NCI-H1436 (cell line): Measurements from ENCODE around the gene MMP14.
"Not testable (repeated sequence)": the region's sequence is repeated elsewhere in the genome, so short reads cannot be mapped to it uniquely, and the experiment has no call there.

Experiments
- DNase-seq: peaks from one replicate; lab custom pipeline; 2025; lab: John Stamatoyannopoulos, UW

Gene MMP14

DNA sequence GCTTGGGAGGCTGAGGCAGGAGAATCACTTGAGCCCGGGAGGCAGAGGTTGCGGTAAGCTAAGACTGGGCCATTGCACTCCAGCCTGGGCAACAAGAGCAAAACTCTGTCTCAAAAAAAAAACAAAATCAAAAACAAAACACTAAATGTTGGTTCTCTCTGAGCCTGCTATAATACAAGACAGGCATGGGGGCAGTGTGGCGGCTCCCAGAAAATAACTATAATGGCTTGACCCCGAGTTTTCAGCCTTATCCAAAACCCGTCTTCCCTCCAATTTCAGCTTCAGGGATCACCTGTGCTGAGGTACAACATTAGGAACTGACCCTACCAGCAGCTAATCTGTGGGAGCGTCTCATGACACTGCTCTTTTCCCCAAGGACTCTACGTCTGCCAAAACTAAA lies 22.0 kb upstream of the MMP14 start:
- DNase-seq = no peak

DNA sequence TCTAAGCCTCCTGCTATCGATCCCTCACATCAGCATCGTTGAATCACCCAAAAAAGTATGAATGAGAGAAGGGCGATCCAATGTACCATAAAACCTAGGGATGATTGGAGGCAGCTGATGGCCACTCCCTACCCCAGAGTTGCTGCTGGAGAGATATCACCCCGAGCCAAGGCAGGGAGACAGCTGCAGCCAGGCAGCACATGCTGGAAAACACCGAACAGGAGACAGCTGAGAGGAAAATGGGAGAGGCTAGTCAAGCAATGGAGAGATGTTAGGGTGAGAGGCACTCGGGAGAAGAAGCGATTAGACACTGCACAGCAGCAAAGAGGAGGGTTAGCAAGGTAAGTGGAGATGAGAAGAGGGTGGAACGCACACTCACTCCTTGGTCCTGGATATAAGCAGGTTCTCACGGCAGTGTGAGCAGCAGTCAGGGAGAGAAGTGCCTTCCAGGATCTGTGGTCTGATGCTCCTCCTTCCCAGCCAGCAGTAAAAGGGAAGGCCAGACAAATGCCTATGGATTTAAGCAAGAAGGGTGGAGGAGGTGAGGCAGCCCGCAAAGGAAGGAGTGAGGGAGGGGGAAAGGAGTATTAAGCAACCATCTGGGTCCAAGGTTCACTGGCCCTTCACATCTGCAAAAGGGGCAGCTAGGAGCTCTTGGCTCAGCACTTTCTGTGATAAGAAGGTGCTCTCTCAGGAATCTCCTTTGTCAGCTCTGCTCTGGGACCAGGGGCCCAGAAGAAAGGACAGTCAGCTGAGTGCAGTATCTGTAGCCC lies 21.3 kb upstream of the MMP14 start, which contains the start of gene SLC7A7:
TSS of gene SLC7A7 (minus strand) at position 495 of the 773 bp plus-strand sequence. CDS start 2,037 bp downstream, outside the sequence.
- no peak for DNase-seq

DNA sequence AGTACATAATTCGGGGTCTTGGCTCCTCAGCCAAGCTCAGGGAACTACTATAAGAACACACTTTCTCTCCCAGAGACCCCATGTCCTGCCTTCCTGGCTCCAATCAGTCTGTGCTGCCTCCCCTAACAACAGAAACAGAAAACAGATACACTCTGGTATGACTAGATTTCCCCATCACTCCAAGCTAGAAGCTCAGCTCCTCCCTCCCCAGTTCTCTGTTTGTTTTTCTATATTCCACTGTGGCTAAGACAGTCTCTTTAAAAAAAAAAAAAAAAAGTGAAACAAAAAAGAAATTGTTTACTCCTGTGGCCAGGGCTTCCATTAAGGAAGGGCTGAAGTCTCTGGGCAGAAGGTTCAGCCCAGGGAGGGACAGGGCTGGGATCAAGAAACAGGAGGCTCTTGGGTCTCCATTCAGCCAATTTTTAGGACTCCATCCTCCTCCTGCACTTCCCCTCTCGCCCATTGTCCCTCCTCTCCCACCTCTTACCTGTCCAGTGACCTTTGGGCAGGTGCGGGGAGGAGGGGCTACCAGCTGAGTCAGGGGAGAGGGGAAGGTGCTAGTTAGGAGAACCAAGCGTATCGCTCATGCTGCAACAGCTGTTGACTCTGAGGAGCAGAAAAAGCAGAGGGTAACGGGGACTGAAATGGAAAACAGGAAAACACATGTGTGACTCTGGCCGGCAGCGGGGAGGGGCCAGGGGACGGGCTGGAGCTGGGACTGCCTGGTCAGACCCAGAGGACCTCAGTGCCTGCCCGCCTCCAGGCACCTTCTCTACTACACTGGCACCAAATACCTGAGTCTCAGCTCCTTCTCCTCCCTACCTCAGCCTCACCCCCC lies 17.0 kb upstream of the MMP14 start:
- DNase-seq = no peak

DNA sequence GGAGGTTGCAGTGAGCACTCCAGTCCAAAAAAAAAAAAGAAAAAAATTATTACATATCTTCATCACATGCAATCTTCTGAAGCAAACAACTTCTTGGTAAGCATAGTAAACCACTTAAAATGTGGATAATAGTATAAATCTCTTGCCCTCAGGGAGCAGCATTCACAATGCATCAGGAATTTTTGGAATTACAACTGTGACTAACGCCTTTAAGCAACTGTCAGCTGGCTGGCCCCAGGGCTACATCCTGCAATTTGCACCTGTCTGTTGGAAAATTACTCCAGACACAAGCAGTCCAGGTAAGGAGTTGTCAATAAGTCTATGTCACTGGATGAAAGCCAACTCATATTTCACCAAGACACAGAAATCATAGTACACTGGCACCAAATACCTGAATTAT lies 15.7 kb upstream of the MMP14 start:
- DNase-seq = no peak

DNA sequence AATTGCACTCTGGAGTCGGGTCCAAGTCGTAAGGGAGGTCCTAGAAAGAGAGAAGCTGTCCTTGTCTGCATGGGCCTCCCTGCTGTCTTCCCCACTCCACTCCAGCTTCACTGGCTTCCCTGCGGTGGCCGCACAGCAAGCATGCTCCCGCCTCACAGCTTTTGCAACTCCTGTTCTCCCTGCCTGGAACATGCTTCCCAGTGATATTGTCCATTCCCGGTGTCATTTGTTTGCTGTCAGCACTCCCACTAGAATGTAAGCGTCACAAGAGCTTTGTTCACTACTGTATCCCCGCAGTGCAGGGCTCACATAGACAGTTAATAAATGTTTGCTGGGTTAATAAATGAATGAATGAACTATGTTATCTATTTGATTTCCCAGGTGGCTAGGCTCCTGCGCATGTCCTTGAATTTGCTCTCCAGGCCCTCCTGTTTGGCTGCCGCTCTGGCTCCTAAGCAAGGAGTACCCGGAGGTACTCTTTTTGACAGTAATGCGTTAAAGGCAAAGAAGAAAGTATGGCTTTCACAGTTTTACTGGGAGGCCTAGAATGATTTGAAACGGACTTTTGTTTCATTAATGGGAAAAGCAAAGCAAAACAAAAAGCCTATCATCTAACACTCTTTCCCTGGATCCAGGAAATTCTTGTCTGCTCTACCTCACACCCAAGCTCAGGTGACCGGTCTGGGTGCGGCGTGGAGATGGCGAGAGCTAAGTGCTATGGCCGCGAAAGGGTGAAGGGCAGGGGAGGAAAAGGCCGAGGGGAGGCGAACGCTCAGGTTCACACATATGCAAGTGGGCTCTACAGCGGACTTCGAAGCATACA lies 15.0 kb upstream of the MMP14 start:
- no peak for DNase-seq

DNA sequence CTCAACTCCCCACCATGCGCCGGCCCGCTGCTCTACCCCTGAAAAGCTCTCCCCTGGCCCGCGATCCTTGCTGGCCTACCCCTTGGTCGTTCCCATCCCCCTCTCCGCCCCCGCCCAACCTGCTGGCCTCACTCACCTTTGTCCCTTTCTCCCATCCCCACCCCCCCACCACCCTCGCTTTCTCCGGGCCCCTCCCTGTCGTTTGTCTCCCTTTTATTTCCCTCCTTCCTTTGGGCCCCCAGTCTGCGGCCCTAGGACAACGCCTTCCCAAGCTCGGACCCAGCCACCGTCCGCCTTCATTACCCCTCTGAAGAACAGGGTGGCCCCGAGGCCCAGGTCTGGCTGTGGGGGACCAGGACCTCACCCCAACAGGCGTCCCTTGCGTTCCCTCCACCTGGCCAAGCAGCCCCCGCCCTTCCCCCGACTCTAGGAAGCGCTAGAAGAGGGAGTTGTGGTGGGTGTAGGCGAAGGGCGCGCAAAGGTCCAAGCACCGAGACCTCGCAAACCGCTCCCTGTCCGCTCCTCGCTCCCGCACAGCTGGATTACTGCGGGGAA lies 14.3 kb upstream of the MMP14 start:
- DNase-seq = no peak

DNA sequence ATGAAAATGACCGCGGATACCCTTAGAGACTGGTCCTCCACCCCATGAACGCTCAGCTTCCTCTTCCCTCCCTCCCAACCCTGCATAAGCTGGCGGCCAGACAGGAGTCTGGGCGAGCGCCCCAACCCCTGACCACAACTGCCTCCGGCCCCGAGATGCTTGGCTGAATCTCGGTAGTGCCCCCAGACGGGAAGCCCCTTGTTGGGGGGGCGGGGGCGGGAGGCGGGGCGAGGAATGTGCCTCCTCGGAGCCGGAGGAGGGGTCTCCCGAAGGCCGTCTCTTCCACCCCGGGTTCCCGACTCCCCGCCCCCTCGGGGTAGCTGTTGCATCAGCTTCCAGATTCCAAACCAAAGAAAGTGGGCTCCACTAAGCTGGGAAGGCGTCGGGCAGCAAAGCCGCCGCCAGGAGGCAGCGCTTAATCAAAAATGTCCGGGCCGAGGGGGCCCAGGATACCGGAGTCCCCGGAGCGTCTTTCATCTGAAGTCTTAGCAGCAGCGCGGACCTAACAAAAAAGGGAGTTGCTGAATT lies 13.8 kb upstream of the MMP14 start:
- peak; percentile 6 for DNase-seq

DNA sequence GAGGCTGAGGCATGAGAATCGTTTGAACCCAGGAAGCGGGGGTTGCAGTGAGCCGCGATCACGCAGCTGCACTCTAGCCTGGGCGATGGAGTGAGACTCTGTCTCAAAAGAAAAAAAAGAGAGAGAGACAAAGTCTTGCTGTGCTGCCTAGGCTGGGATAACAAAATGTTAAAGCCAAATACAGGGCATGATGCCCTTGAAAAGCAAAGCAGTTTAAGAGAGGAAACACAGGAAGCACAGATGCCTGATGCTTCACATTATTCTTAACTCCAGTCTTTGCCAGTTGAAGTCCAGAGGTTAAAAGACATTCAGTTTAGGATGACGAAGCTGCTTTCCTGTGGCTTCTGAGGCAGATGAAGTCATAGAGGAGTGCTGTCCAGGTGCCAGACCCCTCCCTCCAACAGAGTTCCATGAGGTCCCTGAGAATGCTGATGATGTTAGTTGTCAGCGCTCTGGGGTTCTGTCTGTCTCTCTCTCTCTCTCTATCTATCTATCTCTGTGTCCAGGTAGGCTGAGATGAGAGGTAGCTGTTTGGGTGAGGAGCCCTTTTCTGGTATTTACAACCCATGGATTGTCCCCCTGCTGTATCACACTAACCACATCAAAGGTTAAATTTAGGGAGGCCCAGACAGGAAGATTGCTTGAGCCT lies 11.6 kb upstream of the MMP14 start:
- DNase-seq = no peak

DNA sequence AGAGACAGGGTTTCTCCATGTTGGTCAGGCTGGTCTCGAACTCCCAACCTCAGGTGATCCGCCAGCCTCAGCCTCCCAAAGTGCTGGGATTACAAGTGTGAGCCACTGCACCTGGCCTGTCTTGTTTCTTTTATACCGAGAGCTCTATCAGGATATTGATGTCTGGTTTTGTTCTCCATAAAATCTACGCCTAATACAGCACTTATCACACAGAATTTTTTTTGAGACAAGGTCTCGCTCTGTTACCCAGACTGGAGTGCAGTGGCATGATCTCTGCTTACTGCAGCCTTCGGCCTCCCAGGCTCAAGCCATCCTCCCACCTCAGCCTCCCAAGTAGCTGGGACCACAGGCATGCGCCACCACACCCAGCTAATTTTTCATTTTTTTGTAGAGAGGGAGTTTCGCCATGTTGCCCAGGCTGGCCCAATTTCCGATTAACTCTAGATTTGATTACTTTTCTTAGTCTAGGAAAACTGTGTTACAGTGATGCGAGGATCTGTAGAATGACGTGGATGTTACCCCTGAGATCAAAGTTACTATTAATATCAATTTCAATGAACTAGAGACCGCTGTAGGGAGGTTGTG lies 7.2 kb upstream of the MMP14 start:
- DNase-seq = not testable (repeated sequence)

DNA sequence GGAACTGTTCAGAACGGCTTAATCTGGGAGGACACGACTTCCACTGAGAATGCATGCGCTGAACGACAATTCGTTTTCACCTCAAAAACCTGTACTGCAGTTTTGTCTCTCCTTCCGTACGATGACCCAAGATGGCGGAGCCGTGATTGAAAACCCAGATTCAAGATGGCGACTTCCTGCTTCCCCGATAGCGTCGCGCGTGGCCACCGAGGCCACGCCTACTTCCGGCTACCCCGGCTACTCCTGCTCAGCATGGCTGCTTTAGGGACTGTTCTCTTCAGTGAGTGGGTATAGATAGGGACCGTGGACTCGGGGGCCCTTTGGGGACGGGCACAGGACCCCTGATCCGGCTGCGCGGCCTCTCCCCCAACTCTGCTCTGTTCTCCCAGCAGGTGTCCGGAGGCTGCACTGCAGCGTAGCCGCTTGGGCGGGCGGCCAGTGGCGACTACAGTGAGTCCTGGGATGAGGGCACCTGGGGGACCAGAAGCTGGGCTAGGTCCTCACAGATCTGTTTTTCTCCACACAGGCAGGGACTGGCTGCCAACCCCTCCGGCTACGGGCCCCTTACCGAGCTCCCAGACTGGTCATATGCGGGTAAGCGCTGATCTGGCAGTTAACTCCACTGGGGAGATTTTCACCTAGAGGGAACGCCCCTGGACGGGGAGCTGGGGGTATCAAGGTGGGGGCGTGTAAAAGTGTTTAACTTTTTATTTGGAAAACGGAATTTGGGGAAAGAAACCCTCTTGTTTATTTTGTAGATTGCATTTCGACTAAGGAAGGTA lies 6.5 kb upstream of the MMP14 start, which contains the start of gene MRPL52:
TSS of gene MRPL52 (plus strand) at position 227 of the 782 bp plus-strand sequence. CDS start at position 253, 26 bp downstream.
- DNase-seq = peak; percentile 87

DNA sequence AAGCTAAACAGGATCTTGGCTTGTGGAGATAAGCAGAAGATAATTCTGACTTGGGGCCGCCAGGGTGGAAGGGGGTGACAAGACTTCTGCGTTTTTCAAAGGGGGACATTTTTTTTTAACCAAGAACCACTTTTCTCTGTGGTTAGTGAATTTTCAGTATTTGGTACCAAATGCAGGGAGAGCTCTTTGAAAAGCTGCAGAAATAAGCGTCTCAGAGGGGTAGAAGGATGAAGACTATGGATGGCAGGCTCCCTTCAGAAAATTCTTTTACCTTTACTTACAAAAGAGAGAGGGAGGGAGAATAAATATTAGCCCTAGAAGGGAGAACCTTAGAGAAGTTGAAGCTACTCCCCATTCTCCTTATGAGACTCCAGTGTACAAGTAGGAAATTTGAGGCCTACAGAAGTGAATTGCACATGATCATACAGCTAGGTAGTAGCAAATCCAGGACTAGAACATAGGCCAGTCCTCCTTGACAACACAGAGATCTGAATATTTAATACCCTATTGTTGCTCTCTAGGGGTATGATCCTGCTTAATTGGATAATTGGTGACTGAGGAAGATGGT lies 5.9 kb upstream of the MMP14 start:
- DNase-seq = no peak

DNA sequence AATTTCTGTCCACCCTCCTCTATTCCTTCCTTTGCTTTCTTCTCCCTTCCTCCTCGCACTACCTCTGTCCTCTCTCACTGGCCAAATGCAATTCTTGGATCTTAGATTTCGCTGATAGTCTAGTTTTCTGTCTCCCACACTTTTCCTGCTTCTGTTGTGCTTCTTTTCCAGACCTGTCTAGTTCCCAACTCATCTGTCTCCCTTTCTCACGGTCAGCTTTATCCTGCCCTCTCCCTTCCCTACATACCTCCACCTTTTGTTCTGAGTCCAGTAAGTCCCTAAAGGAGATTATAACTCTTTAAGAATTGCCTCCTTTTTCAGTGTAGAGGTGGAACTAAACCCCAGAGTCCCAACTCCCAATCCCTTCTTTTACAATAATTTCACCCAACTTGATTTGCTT lies 880 bp upstream of the MMP14 start:
- DNase-seq = no peak

DNA sequence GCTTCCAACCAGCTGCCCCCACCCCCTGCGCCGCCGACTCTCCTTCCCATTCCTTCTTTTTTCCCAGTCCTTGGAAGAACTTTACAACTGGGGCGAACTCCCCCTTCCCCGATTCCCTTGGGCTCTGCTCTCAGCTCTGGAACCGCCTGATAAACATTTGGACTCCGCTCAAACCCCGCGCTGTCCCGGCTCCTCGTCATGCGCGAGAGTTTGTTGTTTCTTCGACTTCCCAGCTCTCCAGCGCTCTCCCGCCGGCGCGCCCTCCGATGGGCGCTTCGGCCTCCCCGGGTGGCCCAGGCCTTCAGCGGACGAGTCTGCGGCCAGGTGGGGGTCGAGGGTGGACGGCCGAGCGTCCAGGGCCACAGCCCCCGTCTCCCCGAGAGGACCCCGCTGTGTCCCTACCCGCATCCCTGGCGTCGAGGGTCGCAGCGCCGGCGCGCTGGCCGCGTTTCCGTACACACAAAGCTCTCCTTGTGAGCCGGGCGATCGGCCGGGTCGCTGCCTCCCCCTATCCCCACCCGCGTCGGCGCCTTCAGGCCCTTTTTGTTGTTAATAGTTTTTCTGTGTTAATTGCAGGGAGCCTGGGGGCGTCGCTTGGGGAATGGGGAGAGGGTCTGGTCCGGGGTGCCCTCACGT lies 847 bp downstream of the MMP14 start:
- no peak for DNase-seq

DNA sequence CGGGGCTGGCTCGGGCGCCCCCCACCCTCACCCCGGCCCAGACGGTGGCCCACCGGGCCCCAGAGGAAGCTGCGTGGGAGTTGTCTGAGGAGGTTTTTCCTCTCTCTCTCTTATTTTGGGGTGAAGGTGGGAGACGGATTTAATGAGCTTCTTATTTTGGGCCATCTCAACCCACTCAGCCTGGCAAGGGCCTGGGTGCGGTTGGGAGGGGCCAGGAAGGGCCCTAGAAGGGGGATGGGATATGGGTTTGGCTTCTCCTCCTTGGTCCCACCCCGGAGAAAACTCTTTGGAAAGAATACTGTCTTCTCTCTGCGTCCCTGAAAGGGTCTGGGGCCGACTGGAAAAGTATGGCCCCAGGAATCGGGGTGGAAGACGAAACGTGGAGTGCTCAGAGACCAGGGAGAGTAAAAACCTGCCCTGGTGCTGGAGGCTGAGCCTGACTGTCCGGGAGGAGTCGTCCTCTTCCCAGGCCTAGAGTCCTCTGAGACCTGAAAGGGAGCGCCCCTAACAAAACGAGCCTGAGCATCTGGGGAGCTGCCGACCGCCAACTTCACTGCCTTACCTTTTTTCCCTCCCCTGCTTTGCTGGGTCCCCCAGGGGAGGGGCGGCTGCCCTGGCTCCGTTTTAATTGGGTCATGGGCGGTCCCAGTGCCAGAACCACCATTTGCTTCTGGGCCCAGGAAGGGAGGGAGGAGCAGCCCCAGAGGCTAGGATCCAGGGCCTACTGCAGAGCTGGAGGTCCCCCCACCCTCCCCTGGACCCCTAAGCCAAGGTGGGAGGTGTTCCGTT lies 1.6 kb downstream of the MMP14 start:
- DNase-seq = no peak

DNA sequence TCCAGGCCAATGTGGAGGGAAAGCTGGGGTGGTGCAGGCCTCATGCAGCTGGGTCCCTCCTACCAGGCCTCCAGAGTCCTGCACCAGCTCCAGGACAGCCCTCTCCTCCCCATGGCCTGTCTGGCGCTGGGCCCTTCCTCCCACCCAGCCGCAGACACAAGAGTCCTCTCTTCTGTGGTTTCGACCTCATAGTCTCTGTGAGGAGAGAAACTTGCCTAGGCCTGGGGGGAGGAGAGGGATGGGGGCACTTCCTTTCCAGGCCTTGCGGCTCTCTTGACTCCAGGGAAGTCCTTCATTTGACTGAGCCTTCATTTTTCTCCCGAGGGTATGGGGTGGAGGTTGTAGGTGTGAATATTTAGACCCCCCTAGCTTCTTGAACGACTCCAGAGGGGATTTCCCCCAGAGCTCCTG lies 2.3 kb downstream of the MMP14 start:
- no peak for DNase-seq

DNA sequence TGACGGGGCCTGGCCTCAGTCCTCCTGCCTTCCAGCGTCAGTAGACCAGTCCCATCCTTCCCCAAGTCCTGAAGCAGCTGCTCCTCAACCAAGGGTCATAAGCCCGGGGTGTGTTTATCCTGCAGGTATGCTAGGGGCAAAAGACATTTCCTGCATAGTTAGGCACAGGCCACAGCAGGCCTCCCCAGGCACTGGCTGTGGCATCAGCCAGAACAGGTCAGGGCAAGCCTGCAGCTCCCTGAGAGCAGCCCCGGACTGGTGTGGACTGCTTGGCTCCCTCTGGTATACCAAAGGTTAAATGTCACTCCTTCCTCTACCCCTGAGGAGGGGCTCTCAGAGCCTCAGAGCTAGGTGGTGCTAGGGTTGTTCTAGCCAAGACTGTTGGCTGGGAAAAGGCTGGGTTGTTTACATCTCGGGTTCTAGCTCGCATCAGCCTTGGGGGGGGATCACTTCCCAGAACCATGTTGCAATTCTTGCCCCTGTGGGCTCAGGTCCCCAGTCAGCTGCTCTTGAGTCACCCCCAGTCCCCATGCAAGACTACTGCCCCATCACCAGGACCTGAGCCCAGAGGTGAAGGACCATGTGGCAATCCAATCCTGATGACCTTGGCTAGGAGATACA lies 2.9 kb downstream of the MMP14 start:
- no peak for DNase-seq

DNA sequence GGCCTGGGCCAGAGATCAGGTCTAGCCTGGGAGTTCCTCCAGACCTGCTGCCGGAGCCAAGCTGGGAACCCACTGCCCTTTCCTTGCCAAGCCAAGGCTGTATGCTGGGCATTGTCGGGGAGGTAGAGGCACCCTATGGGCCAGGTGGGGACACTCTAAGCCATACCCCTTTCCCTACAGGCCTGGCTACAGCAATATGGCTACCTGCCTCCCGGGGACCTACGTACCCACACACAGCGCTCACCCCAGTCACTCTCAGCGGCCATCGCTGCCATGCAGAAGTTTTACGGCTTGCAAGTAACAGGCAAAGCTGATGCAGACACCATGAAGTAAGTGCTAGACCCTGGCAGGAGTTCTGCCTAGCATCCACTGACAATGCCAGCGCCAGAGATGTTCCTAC lies 4.9 kb downstream of the MMP14 start:
- DNase-seq = no peak

DNA sequence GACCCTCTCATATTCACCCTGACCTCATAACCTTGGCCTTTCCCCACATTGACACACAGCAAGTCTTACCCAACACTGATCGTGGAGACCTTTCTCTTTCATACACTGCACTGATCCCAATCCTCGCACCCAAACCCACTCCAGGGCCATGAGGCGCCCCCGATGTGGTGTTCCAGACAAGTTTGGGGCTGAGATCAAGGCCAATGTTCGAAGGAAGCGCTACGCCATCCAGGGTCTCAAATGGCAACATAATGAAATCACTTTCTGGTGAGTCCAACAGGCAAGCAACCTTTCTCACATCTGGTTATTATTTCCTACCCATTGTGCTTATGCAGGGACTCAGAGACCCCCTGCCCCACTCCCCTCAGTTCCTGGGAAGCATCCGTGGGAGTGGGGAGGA lies 5.4 kb downstream of the MMP14 start:
- DNase-seq = no peak
